ENCODE results near the gene MYMK.

Gene MYMK

DNA sequence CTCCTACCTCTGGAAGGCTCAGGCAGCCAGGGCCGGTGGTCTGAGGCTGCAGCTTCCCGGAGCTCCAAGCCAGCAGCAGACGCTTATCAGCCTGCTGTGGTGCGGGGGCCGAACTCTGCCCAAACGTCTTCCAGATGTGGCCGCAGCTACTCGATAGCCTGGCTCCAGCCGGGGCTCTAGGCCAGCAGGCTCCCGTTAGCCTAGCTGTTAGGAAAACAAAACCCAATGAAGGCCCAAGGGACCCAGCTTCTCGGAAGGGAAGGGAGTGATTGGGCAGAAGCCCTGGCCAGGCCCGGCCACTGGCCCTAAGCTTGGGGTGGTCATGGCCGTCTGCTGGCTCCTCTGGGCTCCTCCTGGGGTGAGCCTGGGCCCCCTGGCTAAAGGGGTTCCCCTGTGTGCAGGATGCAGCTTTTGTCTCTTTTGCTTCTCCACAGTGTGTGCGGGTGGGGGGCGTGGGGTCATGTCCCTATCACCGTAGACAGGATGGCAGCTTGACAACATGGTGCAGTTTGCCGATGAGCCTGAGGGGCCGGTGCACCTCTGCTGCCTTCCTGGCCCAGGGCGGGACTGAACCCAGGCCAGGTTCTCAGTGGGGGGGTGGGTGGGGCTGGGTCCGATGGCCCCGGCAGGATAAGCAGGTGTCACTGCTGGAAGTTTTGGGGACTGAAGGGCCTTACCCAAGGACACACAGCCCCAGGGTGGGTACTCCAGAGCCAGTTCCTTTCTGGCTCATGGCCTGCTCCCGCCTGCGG lies 18.7 kb downstream of the MYMK start:
- no peak for DNase-seq (ENCODE audit: low read depth in 2 of 3, low spot score in 1 of 3)

DNA sequence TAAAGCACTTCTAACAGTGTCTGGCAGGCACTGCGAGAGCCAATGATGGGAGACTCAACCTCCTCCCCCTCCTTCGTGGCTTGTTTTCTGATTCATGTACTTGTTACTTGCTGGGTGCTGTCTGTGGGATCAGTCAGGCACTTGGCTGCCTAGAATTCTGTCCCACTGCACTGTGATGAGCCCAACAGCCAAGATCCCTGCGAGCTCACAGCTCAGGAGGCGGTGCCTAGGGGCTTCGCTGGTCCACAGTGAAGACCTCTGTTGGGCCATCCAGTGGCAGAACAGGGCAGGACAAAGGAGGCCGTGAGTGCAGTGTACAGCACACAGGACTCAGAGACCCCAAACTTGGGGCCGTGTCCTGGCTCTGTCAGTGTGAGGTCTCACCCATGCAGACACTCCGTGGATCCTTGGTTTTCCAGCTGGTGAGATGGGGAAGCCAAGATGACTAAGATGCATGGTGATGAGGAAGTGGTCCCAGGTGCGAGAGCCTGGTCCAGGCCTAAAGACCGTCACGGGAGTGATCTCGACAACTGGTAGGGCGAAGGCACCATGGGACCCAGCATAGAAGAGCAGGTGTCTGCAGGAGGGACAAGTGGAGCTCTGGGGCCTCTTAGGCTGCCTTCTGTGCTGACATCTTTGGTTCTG lies 19.5 kb downstream of the MYMK start:
- no peak for DNase-seq (ENCODE audit: low read depth in 2 of 3, low spot score in 1 of 3)

DNA sequence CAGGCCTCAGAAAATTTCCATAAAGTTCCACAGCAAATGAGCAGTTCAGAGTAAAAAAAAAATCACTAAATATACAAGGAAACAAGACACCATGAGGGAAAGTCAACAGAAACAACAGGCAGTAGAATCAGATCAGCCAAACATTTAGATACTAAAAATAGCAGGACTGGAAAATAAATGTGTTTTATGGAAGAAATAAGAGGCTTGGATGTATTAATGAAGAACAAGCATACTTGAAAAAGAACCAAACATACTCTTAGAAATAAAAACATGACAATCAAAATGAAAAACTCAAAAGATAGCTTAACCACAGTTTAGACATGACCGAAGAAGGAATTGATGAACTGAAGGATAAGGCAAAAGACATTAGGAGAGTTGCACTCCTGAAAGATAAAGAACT lies 22.6 kb downstream of the MYMK start:
- DNase-seq (ENCODE audit: low read depth in 2 of 3, low spot score in 1 of 3): no peak

DNA sequence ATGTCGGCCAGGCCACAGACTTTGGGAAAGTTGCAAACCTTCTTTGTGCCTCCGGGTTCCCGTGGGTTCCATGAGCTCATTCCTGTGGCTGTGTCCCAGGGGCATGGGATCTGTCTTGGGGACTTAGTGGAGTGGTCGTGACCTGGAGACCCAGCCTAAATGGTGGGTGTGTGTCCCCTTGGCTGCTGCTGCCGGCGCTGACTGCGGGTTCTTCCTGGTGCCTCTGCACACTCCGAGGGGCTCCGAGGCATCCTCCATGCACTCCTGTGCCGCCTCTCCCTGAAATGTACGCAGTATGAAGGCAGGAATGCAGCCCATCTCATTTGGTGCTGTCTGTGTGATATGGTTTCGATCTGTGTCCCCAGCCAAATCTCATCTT lies 24.9 kb downstream of the MYMK start:
- DNase-seq (ENCODE audit: low read depth in 2 of 3, low spot score in 1 of 3): no peak

DNA sequence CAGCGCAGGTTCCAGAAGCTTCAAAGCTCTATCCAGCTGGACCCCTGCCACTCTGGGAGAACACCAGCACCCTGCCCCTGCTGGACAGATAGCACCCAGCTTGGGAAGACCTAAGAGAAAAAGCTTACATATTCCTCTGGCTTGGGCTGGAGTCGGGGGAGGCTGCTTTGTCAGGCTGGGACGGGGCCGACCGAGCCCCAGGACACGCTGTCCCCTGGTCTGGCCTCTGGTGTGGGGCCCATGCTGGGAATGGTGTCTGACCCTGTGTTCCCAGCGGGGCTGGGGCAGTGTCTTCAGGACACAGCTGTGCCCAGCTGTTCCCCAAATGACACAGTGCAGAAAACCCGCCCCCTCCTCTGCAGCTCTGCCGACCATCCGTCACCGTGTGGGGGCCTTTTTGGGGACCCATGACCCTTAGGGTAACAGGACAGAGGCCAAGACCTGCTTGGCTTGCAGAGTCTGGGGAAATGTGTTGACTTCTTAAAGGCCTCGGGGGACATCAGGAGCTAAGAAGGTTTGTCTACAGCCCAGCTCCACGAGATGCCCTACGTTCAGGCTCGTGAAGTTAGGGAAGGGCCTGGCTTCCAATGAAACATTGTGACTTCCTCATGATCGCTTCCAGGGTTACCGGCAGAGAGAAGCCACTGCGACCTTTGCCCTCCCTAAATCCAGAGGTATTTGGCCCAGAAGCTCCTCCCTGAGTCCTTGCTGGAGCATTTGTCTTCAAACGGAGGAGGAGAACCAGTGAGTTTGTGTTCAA lies 25.4 kb downstream of the MYMK start:
- no peak for DNase-seq (ENCODE audit: low read depth in 2 of 3, low spot score in 1 of 3)

DNA sequence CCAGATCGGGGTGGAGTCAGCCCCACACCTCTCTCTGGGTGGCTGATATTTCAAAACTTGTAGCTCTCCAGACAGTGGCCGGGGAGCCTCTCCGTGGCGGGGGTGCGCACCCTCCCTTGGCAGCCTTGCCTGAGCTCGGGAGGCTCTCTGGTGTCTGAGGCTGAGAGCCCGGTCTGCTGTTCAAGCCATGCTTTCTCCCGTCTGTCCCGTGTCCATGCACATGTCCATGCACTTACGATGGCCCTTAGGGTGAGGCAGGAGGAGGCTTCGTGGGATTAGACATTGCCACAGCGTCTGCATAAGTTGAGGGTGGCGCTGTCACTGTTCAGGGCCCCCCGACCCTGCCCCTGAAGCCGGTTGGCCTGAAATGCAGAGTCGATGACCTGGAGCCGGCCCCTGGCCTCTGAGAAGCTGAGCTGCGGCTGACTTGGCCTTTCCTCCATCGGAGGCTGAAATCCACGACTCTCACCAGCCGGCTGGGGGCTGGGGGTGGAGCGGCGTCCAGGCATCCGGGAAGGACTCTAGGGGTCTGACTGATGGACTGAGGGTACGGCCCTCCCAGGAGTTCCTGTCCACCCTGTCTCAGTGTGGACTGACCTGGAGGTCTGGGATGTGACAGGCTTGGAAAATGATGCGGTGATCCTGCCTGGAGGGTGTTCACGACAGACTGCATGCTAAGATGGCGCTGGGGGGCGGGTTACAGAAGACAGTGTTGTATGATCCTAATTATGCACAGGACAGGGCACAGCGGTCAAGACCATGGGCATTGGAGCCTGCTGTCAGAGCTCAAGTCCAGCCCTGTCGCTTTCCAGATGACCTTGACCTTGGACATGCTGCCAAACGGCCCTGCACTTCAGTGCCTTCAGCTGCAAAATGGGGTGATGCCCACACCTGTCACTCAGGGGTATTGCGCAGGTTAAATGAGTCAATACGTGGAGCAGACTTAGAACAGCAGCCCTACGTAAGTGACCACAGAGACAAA lies 27.6 kb downstream of the MYMK start:
- DNase-seq (ENCODE audit: low read depth in 2 of 3, low spot score in 1 of 3): no peak

DNA sequence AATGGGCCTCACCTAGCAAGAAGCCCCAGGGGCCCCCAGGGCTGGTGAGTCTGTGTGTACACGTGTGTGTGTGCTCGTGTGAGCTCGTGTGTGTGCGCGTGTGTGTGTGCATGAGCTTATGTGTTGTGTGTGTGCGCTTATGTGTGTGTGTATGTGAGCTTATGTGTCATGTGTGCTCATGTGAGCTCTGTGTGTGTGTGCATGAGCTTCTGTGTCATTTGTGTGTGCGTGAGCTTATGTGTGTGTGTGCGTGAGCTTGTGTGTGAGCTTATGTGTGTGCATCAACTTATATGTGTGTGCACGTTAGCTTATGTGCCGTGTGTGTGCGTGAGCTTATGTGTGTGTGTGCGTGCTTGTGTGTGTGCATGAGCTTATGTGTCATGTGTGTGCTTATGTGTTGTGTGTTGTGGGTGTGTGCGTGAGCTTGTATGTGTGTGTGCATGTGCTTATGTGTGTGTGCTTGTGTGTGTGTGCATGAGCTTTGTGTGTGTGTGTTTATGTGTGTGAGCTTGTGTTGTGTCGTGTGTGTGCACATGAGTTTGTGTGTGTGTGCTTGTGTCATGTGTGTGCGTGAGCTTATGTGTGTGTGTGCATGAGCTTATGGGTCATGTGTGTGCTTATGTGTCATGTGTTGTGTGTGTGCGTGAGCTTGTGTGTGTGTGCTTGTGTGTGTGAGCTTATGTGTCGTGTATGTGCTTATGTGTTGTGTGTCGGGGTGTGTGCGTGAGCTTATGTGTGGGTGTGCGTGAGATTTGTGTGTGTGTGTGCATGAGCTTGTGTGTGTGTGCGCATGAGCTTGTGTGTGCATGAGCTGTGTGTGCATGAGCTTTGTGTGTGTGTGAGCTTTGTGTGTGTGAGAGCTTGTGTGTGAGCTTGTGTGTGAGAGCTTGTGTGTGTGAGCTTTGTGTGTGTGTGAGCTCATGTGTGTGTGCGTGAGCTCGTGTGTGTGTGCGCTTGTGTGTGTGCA lies 29.1 kb downstream of the MYMK start:
- DNase-seq (ENCODE audit: low read depth in 2 of 3, low spot score in 1 of 3): no peak

DNA sequence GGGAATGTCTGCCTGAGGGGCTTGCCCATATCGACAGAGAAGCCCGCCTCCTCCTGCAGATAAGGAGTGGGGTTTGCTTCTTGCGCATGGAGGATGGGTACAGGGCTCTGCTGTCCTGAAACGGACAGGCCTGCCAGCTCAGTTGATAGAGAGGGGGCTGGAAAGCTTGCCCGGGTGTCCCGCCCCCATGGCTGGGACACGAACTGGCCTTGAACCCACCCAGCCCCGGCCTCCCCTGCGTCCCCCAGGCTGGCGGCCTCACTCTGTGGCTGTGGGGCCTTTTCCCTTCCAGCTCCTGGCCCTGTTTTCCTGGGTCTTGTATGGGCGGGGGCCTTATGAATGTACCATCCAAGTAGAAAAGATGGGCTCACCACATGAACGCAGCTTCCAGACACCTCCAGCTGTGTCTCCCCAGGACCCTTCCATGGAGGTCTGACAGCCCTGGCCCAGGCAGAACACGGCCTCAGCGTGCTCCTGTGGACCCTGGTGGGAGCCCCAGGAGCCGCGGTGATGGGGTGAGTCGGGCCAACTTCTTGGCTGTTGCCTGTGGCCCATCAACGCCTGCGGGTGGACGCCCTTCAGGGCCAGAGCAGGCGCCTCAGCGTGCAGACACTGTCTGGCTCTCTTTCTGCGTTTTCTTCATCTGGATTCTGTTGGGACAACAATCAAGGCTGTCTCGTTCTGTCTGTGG lies 30.0 kb downstream of the MYMK start:
- DNase-seq (ENCODE audit: low read depth in 2 of 3, low spot score in 1 of 3): no peak

DNA sequence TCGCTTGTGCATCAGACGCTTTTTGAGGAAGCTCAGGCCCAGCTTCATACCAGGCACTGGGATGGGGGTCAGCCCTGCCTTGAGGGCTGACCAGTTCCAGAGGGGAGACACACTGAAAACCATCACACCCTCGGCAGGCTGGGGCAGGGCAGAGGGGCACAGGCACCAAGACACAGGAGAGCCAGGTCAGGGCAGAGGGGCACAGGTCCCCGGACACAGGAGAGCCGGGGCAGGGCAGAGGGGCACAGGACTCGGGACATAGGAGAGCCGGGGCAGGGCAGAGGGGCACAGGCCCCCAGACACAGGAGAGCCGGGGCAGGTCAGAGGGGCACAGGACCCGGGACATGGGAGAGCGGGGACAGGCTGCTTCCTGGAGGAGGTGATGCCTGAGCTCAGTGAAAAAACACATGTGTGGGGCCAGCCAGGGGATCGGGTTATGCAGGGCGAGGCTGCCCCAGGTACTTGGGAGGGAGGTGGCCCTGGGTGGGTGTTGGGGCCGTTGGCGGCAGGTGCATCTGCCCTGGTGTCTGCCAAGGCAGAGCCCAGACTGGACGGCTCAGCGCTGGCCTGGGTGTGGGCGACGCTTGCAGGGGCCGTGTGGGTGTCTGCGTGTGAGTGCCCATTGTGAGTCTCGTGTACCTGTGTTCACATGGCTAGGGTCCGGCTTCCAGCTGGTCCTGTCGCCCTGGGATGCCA lies 30.8 kb downstream of the MYMK start:
- no peak for DNase-seq (ENCODE audit: low read depth in 2 of 3, low spot score in 1 of 3)

DNA sequence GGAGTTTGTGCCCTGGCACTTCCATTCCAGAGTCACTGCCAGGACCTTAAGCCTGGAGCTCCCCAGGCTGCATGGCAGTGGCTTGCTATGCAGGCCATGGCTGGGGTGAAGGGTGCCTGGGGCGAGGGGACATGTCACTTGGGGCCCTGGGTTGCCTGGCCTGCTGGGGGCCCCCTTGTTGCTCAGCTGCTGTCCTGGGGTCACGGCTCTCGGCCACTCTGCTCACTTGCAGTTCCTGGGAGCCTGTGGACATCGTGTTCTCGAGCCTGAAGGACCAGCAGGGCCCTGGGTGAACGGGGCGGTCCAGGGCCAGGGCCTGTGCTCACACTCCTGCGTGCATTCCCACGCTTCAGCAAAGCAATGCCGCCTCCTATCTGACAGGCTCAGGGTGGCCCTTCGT lies 31.3 kb downstream of the MYMK start:
- DNase-seq (ENCODE audit: low read depth in 2 of 3, low spot score in 1 of 3): no peak

DNA sequence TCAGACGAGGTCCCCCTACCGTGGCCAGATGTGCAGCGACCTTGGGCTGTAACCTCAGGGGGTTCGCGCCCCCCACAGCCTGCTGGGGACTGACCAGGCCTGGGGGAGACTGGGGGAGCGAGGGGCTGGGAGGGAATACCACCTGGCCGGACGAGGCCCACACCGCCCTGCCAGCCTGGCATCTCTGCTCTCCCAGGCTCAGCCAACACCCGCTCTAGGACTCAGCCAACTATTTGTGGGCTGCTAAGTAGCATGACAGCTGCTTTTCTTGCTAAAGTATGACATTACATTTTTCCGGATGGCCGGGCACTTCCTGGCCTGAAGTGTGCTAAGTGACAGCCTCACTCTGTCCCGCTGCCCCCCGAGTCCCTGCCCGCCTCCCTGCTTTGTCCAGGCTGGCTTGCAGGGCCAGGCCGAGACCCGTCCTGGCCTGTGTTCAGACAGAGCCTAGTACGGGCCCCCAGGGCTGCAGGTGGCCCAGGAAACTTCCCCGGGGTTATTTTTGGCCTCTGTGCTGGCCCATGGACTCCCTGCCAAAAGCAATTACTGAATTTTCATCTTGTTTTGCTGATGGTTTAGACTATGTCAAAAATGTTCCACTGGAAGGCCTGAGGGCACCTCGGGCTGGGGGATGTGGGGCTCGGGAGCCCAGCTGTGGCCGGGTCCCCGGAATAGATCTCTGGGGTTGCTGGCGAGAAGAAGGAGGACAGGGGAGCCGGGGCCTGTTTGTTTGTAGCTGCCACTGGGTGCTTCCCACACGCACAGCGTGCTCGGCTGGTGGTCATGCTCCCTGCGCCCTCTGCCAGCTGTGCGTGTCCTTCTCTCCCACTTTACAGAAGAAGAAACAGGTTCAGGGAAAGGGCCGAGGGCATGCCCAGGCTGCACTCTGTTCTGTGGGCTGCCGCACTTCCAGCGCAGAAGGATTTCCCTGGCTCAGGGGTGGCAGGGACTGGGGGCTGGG lies 32.4 kb downstream of the MYMK start:
- no peak for DNase-seq (ENCODE audit: low read depth in 2 of 3, low spot score in 1 of 3)

DNA sequence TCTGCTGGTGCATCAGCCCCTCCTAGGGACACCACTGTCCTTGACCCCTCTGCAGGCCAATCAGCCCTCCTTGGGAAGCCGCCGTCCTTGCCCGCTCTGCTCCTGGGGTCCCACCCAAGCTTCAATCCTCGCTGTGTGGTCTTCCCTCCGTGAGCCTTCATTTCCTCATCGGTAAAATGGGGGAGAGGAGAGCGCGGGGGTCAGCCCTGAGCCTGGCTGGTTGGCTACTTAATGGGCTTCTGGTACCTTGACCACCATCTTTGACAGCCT lies 33.2 kb downstream of the MYMK start:
- DNase-seq (ENCODE audit: low read depth in 2 of 3, low spot score in 1 of 3): no peak

DNA sequence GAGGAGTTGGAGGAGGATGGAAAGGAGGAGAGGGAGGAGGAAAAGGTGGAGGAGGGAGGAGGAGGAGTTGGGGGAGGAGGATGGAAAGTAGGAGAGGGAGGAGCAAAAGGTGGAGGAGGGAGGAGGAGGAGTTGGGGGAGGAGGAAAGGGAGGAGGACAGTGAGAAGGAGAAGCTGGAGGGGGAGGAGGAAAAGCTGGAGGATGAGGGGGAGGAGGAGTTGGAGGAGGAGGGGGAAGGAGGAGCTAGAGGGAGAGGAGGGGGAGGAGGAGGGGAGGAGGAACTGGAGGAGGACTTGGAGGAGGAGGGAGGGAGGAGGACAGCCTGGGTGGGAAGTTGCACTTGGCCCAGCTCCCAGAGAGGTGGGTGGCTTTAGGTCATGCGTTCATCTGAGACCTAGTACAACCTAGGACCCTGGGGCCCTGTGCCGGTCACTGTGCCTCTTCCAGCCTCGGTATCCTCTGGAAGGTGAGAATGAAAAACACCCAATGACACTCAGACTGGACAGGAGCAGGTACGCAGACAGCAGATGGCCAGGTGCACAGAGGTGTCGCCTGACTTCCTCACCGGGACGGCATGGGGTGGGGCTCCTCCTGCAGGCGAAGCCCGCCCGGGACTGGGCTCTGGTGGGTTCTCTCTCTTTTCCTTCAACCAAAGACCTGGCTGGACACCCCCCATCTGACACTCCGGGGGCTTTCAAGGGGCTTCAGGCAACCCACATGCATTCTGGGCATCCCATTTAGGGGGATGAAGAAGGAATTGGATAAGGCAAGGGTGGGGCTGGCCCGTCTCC lies 33.7 kb downstream of the MYMK start:
- DNase-seq (ENCODE audit: low read depth in 2 of 3, low spot score in 1 of 3): no peak

DNA sequence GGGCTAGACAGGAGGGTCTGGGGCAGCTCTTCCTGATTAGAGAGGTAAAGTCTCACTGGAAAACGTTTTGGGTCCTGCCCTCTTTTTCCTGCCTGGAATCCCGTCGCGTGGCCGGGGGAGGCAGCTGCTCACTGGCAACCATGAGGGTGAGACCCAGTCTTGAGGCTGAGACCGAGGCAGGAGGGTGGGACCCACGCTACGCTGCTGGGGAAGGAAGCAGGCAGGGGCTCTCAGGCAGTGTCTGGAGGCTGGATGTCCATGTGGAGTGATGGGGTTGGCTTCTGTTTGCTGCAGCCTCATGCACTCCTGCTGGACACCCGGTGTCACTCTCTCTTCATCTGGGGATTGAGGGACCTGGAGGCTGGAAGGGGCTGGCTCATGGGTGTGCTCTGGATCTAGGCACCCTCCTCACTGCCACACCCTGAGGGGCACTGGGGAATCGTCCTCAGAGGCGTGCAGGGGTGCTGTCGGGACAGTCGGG lies 34.5 kb downstream of the MYMK start:
- no peak for DNase-seq (ENCODE audit: low read depth in 2 of 3, low spot score in 1 of 3)

DNA sequence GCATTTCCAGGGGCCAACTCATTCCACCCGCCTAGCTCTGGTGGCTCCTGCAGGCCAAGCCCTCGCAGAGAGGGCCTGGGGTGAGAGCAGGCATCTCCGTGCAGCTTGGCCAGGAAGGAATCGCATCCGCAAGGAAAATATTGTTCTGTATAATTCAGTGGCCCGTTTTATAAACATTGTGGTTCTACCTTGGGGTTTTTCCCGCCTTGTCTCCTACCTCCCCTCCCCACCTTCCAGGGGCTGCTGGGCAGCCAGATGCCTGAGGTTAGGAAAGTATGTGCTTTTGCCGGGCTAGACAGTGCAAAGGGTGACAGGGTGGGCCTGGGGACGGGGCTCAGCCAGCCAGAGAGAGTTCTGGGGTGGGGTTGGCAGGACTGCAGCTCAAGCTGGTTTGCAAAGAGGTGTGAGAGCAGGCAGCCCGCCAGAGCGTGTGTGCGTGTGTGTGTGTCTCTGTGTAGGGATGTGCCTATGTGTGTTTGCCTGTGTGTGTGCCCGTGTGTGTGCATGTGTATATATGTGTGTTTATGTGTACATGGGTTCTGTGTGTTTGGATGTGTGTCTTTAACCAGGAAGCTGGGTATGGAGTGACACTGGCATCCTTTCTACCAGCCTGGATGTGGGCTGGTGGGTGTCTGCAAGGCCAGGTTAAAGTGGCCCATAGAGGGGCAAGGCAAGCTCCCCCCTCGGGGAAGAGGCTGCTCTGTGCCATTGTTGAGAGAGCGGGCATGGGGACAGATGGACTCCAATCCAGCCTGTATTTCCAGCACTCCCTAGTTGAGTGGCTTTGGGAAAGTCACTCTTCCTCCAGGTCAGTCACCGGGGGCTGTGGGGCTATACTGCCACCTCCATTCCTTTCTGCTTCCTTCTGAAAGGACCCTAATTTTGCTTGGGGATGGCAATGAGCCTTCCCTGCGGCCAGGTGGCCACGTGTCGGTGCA lies 35.2 kb downstream of the MYMK start:
- DNase-seq (ENCODE audit: low read depth in 2 of 3, low spot score in 1 of 3): no peak

DNA sequence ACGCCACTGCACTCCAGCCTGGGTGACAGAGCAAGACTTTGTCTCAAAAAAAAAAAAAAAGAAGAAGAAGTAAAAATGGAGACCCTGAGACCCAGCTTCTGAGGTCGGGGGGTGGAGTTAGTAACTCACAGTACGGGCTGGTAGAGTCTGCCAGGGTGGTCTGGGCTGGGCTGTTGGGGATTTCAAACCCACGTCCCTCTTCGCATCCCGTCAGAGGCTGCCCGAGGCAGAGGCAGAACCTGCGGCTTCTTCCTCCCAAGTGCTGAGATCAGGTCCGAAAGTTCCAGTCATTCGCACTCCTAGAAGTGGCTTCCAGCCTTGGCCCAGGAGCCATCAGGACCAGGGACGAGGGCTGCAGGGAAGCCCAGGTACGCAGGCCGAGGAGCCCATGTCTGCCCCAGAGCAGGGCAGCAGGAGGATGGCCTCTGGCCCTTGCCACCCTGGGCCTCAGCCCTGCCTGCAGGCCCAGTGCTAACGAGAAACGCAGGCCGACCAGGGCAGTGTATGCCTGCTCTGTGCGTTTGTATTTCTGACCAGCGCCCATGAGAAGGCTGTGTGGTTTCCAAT lies 36.0 kb downstream of the MYMK start:
- DNase-seq (ENCODE audit: low read depth in 2 of 3, low spot score in 1 of 3): no peak

All from stimulated activated CD4-positive, alpha-beta T cell treated with anti-CD3 and anti-CD28 coated beads, Interleukin-12 subunit alpha, Interleukin-12 subunit beta, amount 100 ng/mL, for 48 hours (primary cell).